ENCODE data around the gene AP3S1.

DNA sequence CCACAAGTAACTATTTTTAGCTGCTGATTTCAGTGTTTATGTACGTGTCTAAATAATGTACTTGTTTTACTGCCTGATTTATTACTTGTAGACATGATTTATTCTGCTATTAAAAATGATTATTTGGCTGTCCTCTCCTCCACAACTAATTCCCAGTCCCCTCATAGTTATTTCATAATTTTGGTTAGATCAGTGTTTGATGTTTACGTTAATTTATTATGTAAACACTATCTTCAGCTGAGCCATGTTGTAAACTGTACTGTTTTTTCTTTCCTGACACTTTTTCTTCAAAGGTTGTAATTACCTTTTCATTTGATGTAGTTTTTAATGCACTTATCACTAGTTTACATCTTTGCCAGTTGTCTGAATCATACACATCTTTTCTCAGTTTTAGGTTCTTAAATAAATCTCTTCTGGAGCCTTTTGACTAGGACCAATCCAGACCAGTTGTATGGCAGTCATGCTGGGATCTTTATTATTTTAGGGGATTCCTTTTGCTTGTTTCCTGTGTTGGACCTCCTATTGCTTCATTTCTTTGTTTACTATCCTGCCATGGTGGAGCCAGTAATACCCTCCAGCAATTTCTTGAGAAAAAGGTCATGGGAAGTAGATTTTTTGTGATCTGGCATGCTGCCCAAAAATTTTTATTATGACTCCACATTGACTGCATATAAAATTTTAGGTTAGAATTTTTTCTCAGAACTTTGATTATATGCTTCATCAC is 16.1 kb downstream of the AP3S1 start:
- TF ChIP-seq, protein P1, sequence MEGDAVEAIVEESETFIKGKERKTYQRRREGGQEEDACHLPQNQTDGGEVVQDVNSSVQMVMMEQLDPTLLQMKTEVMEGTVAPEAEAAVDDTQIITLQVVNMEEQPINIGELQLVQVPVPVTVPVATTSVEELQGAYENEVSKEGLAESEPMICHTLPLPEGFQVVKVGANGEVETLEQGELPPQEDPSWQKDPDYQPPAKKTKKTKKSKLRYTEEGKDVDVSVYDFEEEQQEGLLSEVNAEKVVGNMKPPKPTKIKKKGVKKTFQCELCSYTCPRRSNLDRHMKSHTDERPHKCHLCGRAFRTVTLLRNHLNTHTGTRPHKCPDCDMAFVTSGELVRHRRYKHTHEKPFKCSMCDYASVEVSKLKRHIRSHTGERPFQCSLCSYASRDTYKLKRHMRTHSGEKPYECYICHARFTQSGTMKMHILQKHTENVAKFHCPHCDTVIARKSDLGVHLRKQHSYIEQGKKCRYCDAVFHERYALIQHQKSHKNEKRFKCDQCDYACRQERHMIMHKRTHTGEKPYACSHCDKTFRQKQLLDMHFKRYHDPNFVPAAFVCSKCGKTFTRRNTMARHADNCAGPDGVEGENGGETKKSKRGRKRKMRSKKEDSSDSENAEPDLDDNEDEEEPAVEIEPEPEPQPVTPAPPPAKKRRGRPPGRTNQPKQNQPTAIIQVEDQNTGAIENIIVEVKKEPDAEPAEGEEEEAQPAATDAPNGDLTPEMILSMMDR (IDR thresholded peaks at IDR 0.05): no peak
- TF ChIP-seq EZH2phosphoT487 (IDR thresholded peaks at IDR 0.05) (no peak), EZH2 (IDR thresholded peaks at IDR 0.05) (no peak)
